IPS DF 4.7 (cell line): ENCODE measurements around the gene MGAT1.
"Not testable (repeated sequence)": the region's sequence is repeated elsewhere in the genome, so short reads cannot be mapped to it uniquely, and the experiment has no call there.

ENCODE experiments used
- DNase-seq: peaks from one replicate; pipeline ENCODE4 v3.0.0-alpha.2; 2013; ENCODE audit warnings: low spot score; ENCODE audit errors: extremely low read depth

The MGAT1 gene

GRCh38 chr5:180802325-180803180, at the start of gene MGAT1:
TSS of gene MGAT1 (minus strand) at chr5:180802806. CDS start at chr5:180792971, 9,835 bp downstream.
- DNase-seq: no peak

- DNase-seq: no peak
Measured at GRCh38 chr5:180850434-180851078, 48.0 kb upstream of the MGAT1 start.

DNA sequence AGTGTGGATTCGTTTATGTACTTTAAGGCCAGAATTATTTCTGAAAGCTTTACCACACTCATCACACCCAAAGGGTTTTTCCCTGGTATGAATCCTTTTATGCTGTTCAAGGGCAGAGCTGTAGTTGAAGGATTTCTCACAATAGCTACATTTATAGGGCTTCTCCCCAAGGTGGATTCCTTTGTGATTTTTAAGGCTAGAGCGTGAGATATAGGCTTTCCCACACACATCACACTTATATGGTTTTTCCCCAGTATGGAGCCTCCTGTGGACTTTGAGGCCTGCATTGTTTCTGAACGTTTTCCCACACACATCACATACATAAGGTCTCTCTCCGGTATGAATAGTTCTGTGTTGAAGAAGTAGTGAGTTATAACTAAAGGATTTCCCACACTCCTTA, 47.2 kb upstream of the MGAT1 start:
- DNase-seq: no peak

- no peak for DNase-seq
Measured at GRCh38 chr5:180848878-180849277, 46.3 kb upstream of the MGAT1 start.

- DNase-seq: no peak
Measured at GRCh38 chr5:180848265-180848664, 45.7 kb upstream of the MGAT1 start.

GRCh38 chr5:180847026-180847425, 44.4 kb upstream of the MGAT1 start:
- DNase-seq: no peak

GRCh38 chr5:180844858-180845257, 42.3 kb upstream of the MGAT1 start:
- DNase-seq: no peak

GRCh38 chr5:180844432-180844831, 41.8 kb upstream of the MGAT1 start:
- no peak for DNase-seq

DNA sequence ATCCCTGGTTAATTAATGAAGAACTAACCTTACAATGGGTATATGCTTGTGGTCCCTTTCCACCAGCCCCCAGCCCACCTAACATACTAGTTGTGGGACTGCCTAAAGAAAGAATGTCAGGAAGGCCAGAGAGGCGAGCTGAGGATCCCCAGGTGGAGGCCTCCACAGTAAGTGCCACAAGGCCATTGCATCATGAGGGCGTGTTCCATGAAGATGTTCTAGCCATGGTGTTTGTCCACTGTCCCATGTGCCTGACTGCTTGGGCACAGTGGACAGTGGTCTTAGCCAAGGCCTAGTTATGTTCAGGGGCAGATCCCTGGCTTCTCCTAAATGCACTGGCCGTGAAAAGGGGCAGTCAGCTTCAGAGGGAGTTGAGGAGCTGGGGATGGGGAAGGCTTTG, 37.3 kb upstream of the MGAT1 start:
- no peak for DNase-seq

- no peak for DNase-seq
Measured at GRCh38 chr5:180839227-180839626, 36.6 kb upstream of the MGAT1 start.

DNA sequence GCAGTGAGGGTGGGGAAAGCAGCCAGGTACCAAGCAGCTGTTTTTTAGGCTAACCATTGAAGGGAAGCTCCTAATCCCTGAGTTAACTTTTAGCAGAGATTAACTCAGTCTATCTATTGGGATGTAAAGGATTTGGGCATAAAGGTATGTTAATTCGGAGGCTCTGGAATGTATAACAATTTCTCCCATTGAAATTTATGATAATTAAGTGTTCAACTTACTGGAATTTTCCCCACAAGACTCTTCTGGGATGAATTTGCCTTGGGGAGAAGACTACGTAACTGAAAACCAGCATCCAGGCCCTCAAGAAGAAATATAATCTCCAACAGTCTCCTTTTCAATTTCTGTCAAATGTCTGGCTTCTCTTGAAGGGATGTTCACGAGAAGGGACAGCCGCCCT, 34.9 kb upstream of the MGAT1 start:
- no peak for DNase-seq

- DNase-seq: no peak
Measured at GRCh38 chr5:180832638-180833068, 30.0 kb upstream of the MGAT1 start.

- DNase-seq: no peak
Measured at GRCh38 chr5:180831139-180832093, 28.8 kb upstream of the MGAT1 start.

DNA sequence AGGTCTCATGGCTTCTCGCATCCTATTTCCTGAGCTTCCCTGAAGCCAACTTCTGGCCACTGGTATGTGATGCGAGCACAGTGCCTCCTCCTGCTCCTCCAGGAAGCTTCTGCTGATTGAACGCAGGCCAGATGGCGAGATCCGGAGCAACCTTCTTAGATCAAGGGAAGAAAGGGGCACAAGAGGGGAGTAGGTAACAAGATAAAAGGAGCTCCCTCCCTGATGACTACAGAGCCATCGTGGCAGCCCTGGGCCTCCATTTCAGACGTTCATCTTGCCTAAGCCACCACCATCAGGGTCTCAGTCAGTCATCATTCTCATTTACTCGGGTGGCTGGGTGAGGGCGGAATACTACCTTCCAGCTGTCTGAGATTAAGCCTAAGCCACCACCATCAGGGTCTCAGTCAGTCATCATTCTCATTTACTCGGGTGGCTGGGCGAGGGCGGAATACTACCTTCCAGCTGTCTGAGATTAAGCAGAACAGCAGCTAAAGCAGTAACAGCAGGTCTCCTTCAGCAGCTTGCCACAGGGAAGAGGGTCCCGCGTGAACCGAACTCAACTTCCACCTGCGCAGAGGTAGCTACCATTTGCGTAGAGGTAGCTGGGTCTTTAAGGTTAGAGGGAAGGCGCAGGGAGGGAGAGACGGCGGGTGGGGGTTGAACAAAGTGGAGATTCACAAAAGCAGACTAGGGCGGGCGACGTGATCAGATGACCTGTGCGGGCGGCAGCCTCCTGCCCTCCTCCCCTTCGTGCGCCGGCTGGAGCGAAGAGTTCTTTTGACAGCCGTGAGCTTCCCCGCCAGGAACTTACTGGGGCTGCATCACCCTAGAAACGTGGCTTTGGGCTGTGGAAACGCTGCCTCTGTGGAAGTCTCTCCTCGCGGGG, 27.9 kb upstream of the MGAT1 start:
- no peak for DNase-seq

DNA sequence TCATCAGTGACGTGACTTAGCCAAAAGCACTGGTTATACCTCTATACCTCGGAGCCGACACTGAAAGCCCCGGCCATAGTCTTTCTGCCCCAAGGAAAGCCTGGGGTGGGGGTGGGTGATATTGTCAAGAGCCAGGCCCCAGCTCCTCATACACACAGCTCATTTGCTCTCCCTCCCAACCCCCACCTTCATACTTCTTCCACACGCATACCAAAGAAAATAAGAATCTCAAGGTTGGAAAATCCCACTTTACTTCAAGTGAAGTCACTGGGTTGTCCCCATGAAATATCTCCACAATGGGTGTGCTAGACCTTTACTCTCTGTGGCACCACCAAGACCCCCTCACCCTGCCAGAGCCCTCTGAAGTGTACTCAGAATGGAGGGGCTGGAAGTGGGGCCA, 27.1 kb upstream of the MGAT1 start:
- no peak for DNase-seq

DNA sequence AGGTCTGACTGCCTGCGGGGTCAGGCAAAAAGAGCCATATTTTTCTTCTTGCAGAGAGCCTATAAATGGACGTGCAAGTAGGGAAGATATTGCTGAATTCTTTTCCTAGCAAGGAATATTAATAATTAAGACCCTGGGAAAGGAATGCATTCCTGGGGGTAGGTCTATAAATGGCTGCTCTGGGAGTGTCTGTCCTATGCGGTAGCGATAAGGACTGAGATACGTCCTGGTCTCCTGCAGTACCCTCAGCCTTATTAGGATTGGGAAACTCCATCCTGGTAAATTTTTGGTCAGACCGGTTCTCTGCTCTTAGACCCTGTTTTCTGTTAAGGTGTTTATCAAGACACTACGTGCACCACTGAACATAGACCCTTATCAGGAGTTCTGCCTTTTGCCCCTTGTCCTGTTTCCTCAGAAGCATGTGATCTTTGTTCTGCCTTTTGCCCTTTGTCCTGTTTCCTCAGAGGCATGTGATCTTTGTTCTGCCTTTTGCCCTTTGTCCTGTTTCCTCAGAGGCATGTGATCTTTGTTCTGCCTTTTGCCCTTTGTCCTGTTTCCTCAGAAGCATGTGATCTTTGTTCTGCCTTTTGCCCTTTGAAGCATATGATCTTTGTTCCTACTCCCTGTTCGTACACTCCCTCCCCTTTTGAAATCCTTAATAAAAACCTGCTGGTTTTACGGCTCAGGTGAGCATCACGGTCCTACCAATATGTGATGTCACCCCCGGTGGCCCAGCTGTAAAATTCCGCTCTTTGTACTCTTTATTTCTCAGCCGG, 26.3 kb upstream of the MGAT1 start:
- DNase-seq: not testable (repeated sequence)

- DNase-seq: not testable (repeated sequence)
Measured at GRCh38 chr5:180827374-180827773, 24.8 kb upstream of the MGAT1 start.

- DNase-seq: no peak
Measured at GRCh38 chr5:180825768-180826525, 23.3 kb upstream of the MGAT1 start.
